Measurements from ENCODE around the gene BCAS4.

Gene BCAS4

GRCh38 chr20:50854506-50855249 is 59.8 kb downstream of the BCAS4 start:
- no peak overlapping the region for H3K4me3 ChIP-seq (ENCODE audit: low read depth in 1 of 2, low read length in 2 of 2)
- TF ChIP-seq EZH2 (IDR thresholded peaks at IDR 0.05; ENCODE audit: borderline replicate concordance, low read depth, low read length, severe bottlenecking): no peak
- TF ChIP-seq CTCF (IDR thresholded peaks at IDR 0.05; ENCODE audit: borderline replicate concordance, extremely low read depth, low read length, poor library complexity, severe bottlenecking): no peak
- DNase-seq (no peak), ATAC-seq (ENCODE audit: insufficient read depth, low read depth) (no peak)
- H3K79me2 ChIP-seq (ENCODE audit: insufficient read depth, low read length): no peaks in the 10 kb centered on the region
- H4K20me1 ChIP-seq (ENCODE audit: insufficient read depth, low read length): peaks cover 2% of the 10 kb centered on the region; the same call in 1 of the 2 replicates
- H3K27me3 ChIP-seq (ENCODE audit: insufficient read depth, low read length, poor library complexity): peaks cover 2% of the 10 kb centered on the region
- no peak overlapping the region for H3K9ac ChIP-seq (ENCODE audit: low read depth, low read length)
- H3K9me3 ChIP-seq (ENCODE audit: insufficient read depth, low read length, severe bottlenecking): no peaks in the 10 kb centered on the region
- no peaks in the 10 kb centered on the region for H3K4me1 ChIP-seq (ENCODE audit: insufficient read depth, low read length)
- H3K4me2 ChIP-seq (ENCODE audit: insufficient read depth, low read length): no peak overlapping the region
- no peaks in the 10 kb centered on the region for H3K36me3 ChIP-seq (ENCODE audit: insufficient read depth, low read length)
- H3K27ac ChIP-seq (ENCODE audit: low read length): no peak overlapping the region
- H2AFZ ChIP-seq (ENCODE audit: low read depth, low read length): no peak overlapping the region

- Histone ChIP-seq H3K4me2 (ENCODE audit: insufficient read depth, low read length) (no peak overlapping the region), H3K9ac (ENCODE audit: low read depth, low read length) (no peak overlapping the region), H3K27me3 (ENCODE audit: insufficient read depth, low read length, poor library complexity) (peaks cover 2% of the 10 kb centered on the region), H3K4me3 (ENCODE audit: low read depth in 1 of 2, low read length in 2 of 2) (no peak overlapping the region), H3K9me3 (ENCODE audit: insufficient read depth, low read length, severe bottlenecking) (no peaks in the 10 kb centered on the region), H2AFZ (ENCODE audit: low read depth, low read length) (no peak overlapping the region), H3K36me3 (ENCODE audit: insufficient read depth, low read length) (no peaks in the 10 kb centered on the region), H3K4me1 (ENCODE audit: insufficient read depth, low read length) (no peaks in the 10 kb centered on the region), H3K27ac (ENCODE audit: low read length) (no peak overlapping the region), H4K20me1 (ENCODE audit: insufficient read depth, low read length) (peaks cover 2% of the 10 kb centered on the region; the same call in 1 of the 2 replicates), H3K79me2 (ENCODE audit: insufficient read depth, low read length) (no peaks in the 10 kb centered on the region)
- DNase-seq (no peak), ATAC-seq (ENCODE audit: insufficient read depth, low read depth) (no peak)
- TF ChIP-seq EZH2 (IDR thresholded peaks at IDR 0.05; ENCODE audit: borderline replicate concordance, low read depth, low read length, severe bottlenecking): no peak
- TF ChIP-seq CTCF (IDR thresholded peaks at IDR 0.05; ENCODE audit: borderline replicate concordance, extremely low read depth, low read length, poor library complexity, severe bottlenecking): no peak
Measured at GRCh38 chr20:50855498-50856474, 60.9 kb downstream of the BCAS4 start.

- ATAC-seq (ENCODE audit: insufficient read depth, low read depth) (no peak), DNase-seq (no peak)
- Histone ChIP-seq H3K9me3 (ENCODE audit: insufficient read depth, low read length, severe bottlenecking) (no peaks in the 10 kb centered on the region), H4K20me1 (ENCODE audit: insufficient read depth, low read length) (peaks cover 2% of the 10 kb centered on the region; the same call in 1 of the 2 replicates), H3K27ac (ENCODE audit: low read length) (no peak overlapping the region), H3K36me3 (ENCODE audit: insufficient read depth, low read length) (no peaks in the 10 kb centered on the region), H3K9ac (ENCODE audit: low read depth, low read length) (no peak overlapping the region), H3K4me2 (ENCODE audit: insufficient read depth, low read length) (no peak overlapping the region), H3K79me2 (ENCODE audit: insufficient read depth, low read length) (no peaks in the 10 kb centered on the region), H3K4me3 (ENCODE audit: low read depth in 1 of 2, low read length in 2 of 2) (no peak overlapping the region), H3K27me3 (ENCODE audit: insufficient read depth, low read length, poor library complexity) (peaks cover 2% of the 10 kb centered on the region), H2AFZ (ENCODE audit: low read depth, low read length) (no peak overlapping the region), H3K4me1 (ENCODE audit: insufficient read depth, low read length) (no peaks in the 10 kb centered on the region)
- TF ChIP-seq CTCF (IDR thresholded peaks at IDR 0.05; ENCODE audit: borderline replicate concordance, extremely low read depth, low read length, poor library complexity, severe bottlenecking): no peak
- no peak for TF ChIP-seq EZH2 (IDR thresholded peaks at IDR 0.05; ENCODE audit: borderline replicate concordance, low read depth, low read length, severe bottlenecking)
Measured at GRCh38 chr20:50856475-50857041, 61.7 kb downstream of the BCAS4 start.

Data from DND-41 (cell line).